Lower leg skin (tissue), 4 donors: ENCODE data around the gene PLK3. TPM values are rescaled to one million over a fixed set of nuclear protein-coding genes. Genes with fewer than 3 reads are reported as not detected.

Experiments used
- DNase-seq, 2 donors: peaks; one replicate each; pipeline ENCODE4 v3.0.0-alpha.2; 2019; ENCODE audit warnings: low spot score in 2 of 2
- H3K4me3 ChIP-seq: fragments of 200-600 bp; sonication (generic); 2 replicates; pipeline ENCODE4 v1.5.1; 2017; ENCODE audit warnings: mild to moderate bottlenecking, low read depth; ENCODE audit not compliant: poor library complexity, severe bottlenecking
- CTCF ChIP-seq, 3 donors: fragments of 450-650 bp; IDR thresholded peaks; one replicate each; pipeline ENCODE4 v1.5.1; 2016; ENCODE audit warnings: antibody characterized with exemption in 3 of 3, mild to moderate bottlenecking in 3 of 3, moderate library complexity in 2 of 3
- POLR2A ChIP-seq, 2 donors: fragments of 450-650 bp; IDR thresholded peaks; one replicate each; pipeline ENCODE4 v1.6.1; 2016 to 2017; ENCODE audit warnings: antibody characterized with exemption in 2 of 2, mild to moderate bottlenecking in 1 of 2, moderate library complexity in 1 of 2
- WGBS, 2 donors: methylation state at CpG; one replicate each; pipeline ENCODE4 v1.1.5; 2018; 5-methylcytosine and 5-hydroxymethylcytosine counted together
- intact Hi-C: fragments of 100-400 bp; cut with DNase I; formaldehyde crosslinking; loops from one replicate; pipeline ENCODE4 v1.15.0; 2023; ENCODE audit warnings: low total_unique reads
- total RNA-seq, 4 donors: library from RNA; depleted of rRNA; stranded (reverse); fragments of >200 nt; gene quantifications; one replicate each; pipeline ENCODE4 v1.1.0, GENCODE V29; 2016

Gene PLK3
- total RNA-seq, 4 donors from 2014 or later: 39.7 to 80.9 (median 44.9) TPM

- no peak for DNase-seq
- TF ChIP-seq POLR2A (IDR thresholded peaks at IDR 0.05): no peak
- no peak for TF ChIP-seq CTCF (IDR thresholded peaks at IDR 0.05)
- intact Hi-C loops: no loop called here
- WGBS, 2 donors: 63 to 73% methylated on average over 7 of the region's 7 CpGs
- no peak overlapping the region for H3K4me3 ChIP-seq
These were observed 48.4 kb downstream of the PLK3 start for GRCh38 chr1:44848456-44849181.

- intact Hi-C loops: no loop called here
- no peak overlapping the region for H3K4me3 ChIP-seq
- no peak for DNase-seq
- 65 to 70% methylated on average over 2 of the region's 2 CpGs for WGBS, 2 donors
- TF ChIP-seq CTCF (IDR thresholded peaks at IDR 0.05) (no peak), POLR2A (IDR thresholded peaks at IDR 0.05) (no peak)
These were observed 49.5 kb downstream of the PLK3 start for GRCh38 chr1:44849575-44850132.

GRCh38 chr1:44851308-44851707 is 51.1 kb downstream of the PLK3 start:
- 93 to 100% methylated on average over 1 of the region's 1 CpG for WGBS, 2 donors
- intact Hi-C loops: no loop called here
- DNase-seq: no peak
- TF ChIP-seq CTCF (IDR thresholded peaks at IDR 0.05) (no peak), POLR2A (IDR thresholded peaks at IDR 0.05) (no peak)
- H3K4me3 ChIP-seq: no peak overlapping the region

GRCh38 chr1:44853201-44853600 is 53.0 kb downstream of the PLK3 start:
- WGBS, 2 donors: 93 to 94% methylated on average over 6 of the region's 6 CpGs
- TF ChIP-seq CTCF (IDR thresholded peaks at IDR 0.05) (no peak), POLR2A (IDR thresholded peaks at IDR 0.05) (no peak)
- H3K4me3 ChIP-seq: no peak overlapping the region
- no peak for DNase-seq
- intact Hi-C loops: no loop called here

- no peak for DNase-seq
- no peak for TF ChIP-seq CTCF (IDR thresholded peaks at IDR 0.05)
- TF ChIP-seq POLR2A (IDR thresholded peaks at IDR 0.05): no peak
- intact Hi-C loops: no loop called here
- WGBS, 2 donors: 78 to 93% methylated on average over 1 of the region's 1 CpG
- no peak overlapping the region for H3K4me3 ChIP-seq
These were observed 54.8 kb downstream of the PLK3 start for GRCh38 chr1:44854970-44855369.

Other genes starting within 250 kb of the PLK3 start
- gene TMEM53, start 125.9 kb upstream of the PLK3 start, total RNA-seq: 10 to 100 TPM in 2 of 4 donors, 1 to 10 TPM in 2; 5.2 to 23.4 (median 9.9) TPM
- gene ARMH1, start 125.7 kb upstream of the PLK3 start, total RNA-seq: 1 to 10 TPM in 1 of 4 donors, not detected in 3; 2.7 TPM
- not detected for gene RNU5D-1, start 69.2 kb upstream of the PLK3 start, total RNA-seq
- gene KIF2C, start 60.5 kb upstream of the PLK3 start, total RNA-seq: 1 to 10 TPM in 3 of 4 donors, under 1 TPM in 1; 0.76 to 4.5 (median 3.7) TPM
- 1,000 to 10,000 TPM; 2,628 to 4,866 (median 3,019) TPM for gene RPS8, start 24.8 kb upstream of the PLK3 start, total RNA-seq
- under 1 TPM in 1 of 4 donors, not detected in 3; 0.23 TPM for gene BEST4, start 12.2 kb upstream of the PLK3 start, total RNA-seq
- 1 to 10 TPM in 1 of 4 donors, not detected in 3; 2.4 TPM for gene DYNLT4, start 7.0 kb downstream of the PLK3 start, total RNA-seq
- 1 to 10 TPM; 1.0 to 4.0 (median 2.4) TPM for gene BTBD19, start 8.1 kb downstream of the PLK3 start, total RNA-seq
- 1 to 10 TPM in 2 of 4 donors, under 1 TPM in 2; 0.54 to 2.7 (median 1.2) TPM for gene PTCH2, start 42.9 kb downstream of the PLK3 start, total RNA-seq
- gene EIF2B3, start 186.2 kb downstream of the PLK3 start, total RNA-seq: 10 to 100 TPM; 12.8 to 19.4 (median 16.1) TPM
- 10 to 100 TPM; 40.3 to 97.5 (median 48.1) TPM for gene HECTD3, start 210.9 kb downstream of the PLK3 start, total RNA-seq
- gene UROD, start 211.9 kb downstream of the PLK3 start, total RNA-seq: 10 to 100 TPM; 26.6 to 59.0 (median 45.8) TPM